TTC549 (cell line): ENCODE results near the gene ADGRF5.

Source experiments
- FAIRE-seq: peaks from 2 replicates; lab custom pipeline; 2012; peaks lifted over from hg19 to GRCh38; lab: Jason Lieb, UNC

Gene ADGRF5

GRCh38 chr6:46921731-46922130 lies at the start of gene ADGRF5:
ADGRF5 (minus strand) TSS chr6:46921938; CDS start chr6:46906762, 15,176 bp downstream.
- FAIRE-seq, result no peak

DNA sequence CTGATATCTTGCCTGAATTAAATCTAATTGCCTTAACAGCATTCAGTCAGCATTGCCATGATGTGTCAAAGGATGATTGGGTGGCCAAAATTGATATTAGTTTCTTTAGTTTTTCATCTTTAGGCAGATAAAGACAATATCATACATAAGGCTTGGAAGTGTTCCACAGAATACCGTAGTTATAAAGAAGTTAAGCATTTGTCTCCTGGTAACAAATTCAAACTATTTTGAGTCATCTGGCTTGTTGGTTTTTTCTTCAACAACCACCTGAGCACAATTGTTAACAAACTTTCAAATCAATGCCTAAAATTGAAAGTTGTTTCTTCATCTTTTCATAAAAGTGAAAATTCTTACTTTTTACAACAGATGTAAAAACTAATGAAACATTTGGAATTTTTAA lies 47.5 kb upstream of the ADGRF5 start:
- FAIRE-seq, result no peak

DNA sequence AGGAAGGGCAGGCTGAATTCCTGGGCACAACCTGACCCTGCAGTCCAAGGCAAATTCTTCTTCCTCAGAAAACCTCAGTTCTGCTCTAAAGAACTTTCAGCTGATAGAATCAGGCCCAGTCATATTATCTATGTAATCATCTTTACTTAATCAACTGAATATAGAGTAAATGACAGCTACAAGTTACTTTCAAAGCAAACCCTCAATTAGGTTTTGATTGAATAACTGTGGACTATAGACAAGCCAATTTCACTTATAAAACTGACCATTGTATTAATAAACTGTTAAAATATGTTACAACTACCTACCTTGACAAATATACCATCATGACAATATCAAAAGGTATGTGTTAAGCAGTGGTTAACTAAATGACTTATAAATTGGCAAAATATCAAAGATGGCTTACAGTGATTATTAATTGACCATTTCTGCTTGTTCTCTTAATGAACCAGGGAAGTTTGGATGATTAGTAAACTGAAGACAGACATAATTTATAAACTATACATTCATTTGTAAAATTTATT lies 46.1 kb upstream of the ADGRF5 start:
- no peak for FAIRE-seq

DNA sequence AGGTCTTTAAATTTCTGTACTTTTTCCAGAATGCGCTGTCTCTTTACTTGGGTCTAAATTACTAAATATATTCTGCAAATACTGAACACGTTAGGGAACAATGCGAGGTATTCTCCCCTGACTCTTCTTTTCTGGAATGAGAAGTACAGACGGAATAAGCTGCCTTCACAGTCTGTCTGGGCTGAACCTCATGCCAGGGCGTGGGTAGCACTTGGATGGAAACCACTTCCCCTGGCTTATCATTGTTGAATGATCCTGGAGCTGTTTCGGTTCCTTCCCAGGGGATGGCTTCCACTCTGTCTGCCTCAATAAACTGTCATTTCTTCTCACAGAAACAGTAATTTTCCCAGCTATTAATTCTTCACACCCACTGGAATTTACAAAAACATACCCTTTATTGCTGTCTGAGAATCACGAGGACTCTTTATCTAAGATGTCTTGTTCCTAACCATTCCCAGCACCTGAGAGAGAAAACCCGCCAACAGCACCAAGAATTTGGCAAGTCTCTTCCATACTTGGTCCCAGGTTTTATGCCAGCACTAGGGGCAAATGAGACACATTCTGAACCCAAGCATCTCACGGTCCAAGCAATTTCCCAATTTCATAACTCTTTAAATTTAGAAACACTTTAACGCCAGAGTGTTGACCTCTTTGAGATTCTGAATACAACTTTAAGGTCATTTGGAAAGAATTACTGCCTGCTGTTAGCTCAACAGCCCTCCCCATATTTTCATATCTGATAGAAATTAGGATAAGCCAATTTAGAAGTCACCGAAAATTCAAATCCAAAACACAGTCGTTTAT lies 43.2 kb upstream of the ADGRF5 start:
- no peak for FAIRE-seq

GRCh38 chr6:46963626-46964025 lies 41.9 kb upstream of the ADGRF5 start:
- FAIRE-seq, result no peak

DNA sequence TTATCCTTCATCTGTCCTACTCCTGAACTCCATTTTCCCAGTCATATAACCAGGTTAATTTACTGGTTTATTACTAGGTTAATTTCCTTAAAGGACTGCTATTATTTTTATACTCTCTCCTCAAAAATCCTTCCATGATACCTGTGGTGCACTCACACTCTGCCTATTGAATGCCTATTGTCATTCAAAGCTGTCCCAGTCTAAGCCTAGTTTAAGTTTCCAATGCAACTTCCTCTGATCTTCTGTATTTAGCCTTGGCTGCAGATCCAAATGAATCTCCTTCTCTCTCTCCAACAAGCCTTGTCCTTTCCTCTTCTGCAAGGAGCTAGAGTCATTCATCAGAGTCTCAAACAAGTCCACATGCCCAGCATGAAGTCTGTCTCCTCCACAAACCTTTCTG lies 41.3 kb upstream of the ADGRF5 start:
- FAIRE-seq, result no peak

- FAIRE-seq, result no peak
Observed at GRCh38 chr6:46961711-46962110, 40.0 kb upstream of the ADGRF5 start.

- no peak for FAIRE-seq
Observed at GRCh38 chr6:46961232-46961631, 39.5 kb upstream of the ADGRF5 start.

DNA sequence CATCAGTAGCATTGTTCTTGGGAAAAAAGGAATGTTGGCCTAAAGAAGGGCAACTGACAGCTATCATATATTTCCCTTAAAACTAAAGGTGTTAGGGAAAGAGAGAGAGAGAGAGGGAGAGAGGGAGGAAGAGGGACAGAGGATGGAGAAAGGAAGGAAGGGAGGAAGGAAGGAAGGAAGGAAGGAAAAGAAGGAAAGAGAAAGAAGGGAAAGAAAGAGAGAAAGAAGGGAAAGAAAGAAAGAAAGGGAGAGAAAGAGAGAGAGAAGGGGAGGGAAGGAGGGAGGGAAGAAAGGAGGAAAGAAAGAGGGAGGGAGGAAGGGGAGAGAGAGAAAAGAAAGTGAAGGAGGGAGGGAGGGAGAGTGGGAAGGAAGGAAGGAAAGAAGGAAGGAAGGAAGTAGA lies 37.7 kb upstream of the ADGRF5 start:
- FAIRE-seq, result no peak

- FAIRE-seq, result no peak
Observed at GRCh38 chr6:46956409-46956808, 34.7 kb upstream of the ADGRF5 start.

- FAIRE-seq, result no peak
Observed at GRCh38 chr6:46954837-46955451, 33.2 kb upstream of the ADGRF5 start.

GRCh38 chr6:46953921-46954320 lies 32.2 kb upstream of the ADGRF5 start:
- no peak for FAIRE-seq

DNA sequence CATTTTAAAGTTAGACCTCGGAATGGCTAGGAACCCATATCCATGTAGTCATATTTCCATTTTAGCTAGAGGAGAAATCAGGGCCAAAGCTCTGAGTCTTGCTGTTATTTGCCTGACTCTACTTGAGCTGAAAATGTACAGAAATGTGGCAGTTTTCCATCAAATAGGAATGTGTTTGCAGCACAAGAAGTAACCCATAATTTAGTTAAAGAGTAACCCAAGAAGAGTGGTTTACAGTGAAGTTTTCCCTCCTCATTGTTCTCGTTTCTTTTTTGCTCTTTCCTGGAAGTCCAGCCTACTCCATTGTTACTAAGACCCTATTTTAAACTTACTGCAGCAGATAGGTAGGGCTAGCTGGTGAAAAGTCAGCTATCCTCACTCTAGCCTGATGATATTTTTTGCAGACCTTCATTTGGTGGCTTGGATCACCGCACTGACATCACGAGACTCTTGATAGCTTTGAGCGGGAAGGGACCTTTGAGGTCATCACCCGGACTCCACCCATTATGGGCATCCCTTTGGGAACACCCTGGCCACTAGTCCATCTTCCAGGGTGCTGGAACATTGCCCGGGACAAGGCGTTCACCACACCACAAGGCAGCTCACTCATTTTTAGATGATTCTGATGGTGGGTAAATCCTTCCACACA lies 28.0 kb upstream of the ADGRF5 start:
- no peak for FAIRE-seq

GRCh38 chr6:46948699-46949098 lies 27.0 kb upstream of the ADGRF5 start:
- FAIRE-seq, result no peak

DNA sequence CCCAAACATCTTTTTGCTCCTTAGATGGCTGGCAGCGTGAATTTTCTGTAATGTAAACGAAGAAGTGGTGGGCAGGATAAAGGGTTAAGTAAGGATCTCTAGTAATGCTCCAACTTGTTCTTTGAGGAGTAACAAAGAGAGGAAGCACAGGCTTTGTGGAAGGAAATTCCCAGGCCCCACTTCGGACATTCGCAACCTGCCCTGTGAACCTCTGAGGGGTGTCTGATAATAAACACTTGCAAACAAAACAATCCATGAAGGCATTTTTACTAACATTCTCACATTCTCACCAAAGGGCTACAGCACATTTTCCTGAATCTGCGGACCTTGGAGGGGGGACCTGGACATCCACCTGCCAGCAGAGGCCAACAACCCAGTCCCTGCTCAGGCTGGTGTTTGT lies 25.8 kb upstream of the ADGRF5 start:
- FAIRE-seq, result no peak

GRCh38 chr6:46940433-46941226 lies 18.9 kb upstream of the ADGRF5 start:
- no peak for FAIRE-seq

- no peak for FAIRE-seq
Observed at GRCh38 chr6:46937642-46938041, 15.9 kb upstream of the ADGRF5 start.

GRCh38 chr6:46935687-46936086 lies 13.9 kb upstream of the ADGRF5 start:
- no peak for FAIRE-seq

DNA sequence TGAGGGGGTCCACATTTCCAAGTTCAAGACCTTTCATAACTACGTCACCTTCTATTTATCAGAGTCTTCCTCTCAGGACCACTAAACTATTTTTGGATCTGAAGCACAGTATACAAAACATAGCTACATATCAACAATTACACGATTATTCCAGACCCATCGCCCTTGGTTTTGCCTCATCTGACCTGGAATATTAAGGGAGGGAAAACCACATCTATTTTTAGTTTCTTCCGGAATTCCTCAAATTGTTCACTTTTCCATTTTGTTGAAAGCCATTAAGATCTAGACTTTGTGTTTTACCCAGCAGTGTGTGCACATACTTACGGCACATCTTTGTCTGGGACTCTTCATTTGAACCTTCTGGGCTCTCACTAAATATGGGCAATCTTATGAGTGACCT lies 12.0 kb upstream of the ADGRF5 start:
- FAIRE-seq, result no peak

GRCh38 chr6:46932526-46933319 lies 11.0 kb upstream of the ADGRF5 start:
- no peak for FAIRE-seq

GRCh38 chr6:46931416-46931815 lies 9.7 kb upstream of the ADGRF5 start:
- FAIRE-seq, result no peak

GRCh38 chr6:46930331-46930730 lies 8.6 kb upstream of the ADGRF5 start:
- no peak for FAIRE-seq
